Neural cell (in vitro differentiated cells): ENCODE data around the gene LIMCH1. TPM values are rescaled to one million over a fixed set of nuclear protein-coding genes. Genes with fewer than 3 reads are reported as not detected.

Experiments used
- H2AFZ ChIP-seq: fragments of 200-600, 300-800 bp; sonication (generic), shearing (Covaris generic); 2 replicates; pipeline ENCODE4 v1.6.0; 2014; ENCODE audit warnings: low read depth, mild to moderate bottlenecking, antibody characterized with exemption, low read length, moderate library complexity
- H3F3A ChIP-seq: fragments of 200-600 bp; shearing (Covaris generic); 2 replicates; pipeline ENCODE4 v1.6.1; 2016; ENCODE audit warnings: mild to moderate bottlenecking, moderate library complexity, mixed read lengths, antibody characterized with exemption, low read length; ENCODE audit not compliant: insufficient read depth, poor library complexity, severe bottlenecking
- H3K27ac ChIP-seq: fragments of 200-600, 300-800 bp; sonication (generic), shearing (Covaris generic); 2 replicates; pipeline ENCODE4 v1.5.1; 2014; ENCODE audit warnings: mild to moderate bottlenecking, low read length, moderate library complexity
- H3K27me3 ChIP-seq: fragments of 300-800, 200-600 bp; sonication (generic), shearing (Covaris generic); 2 replicates; pipeline ENCODE4 v1.6.0; 2014; ENCODE audit warnings: mild to moderate bottlenecking, low read depth, low read length, moderate library complexity; ENCODE audit not compliant: insufficient read depth
- H3K36me3 ChIP-seq: fragments of 300-800, 200-600 bp; sonication (generic), shearing (Covaris generic); 2 replicates; pipeline ENCODE4 v1.5.1; 2014; ENCODE audit warnings: mild to moderate bottlenecking, antibody characterized with exemption, low read length, moderate library complexity; ENCODE audit not compliant: insufficient read depth
- H3K4me2 ChIP-seq: fragments of 300-800, 200-600 bp; sonication (generic), shearing (Covaris generic); 2 replicates; pipeline ENCODE4 v1.6.0; 2014; ENCODE audit warnings: mild to moderate bottlenecking, low read length
- H3K4me3 ChIP-seq: fragments of 300-800, 200-600 bp; sonication (generic), shearing (Covaris generic); 2 replicates; pipeline ENCODE4 v1.5.1; 2014; ENCODE audit warnings: mild to moderate bottlenecking, low read length, moderate library complexity
- H3K79me2 ChIP-seq: fragments of 200-600 bp; shearing (Covaris generic); replicated peaks from 2 replicates; pipeline ENCODE4 v1.6.0; 2014; ENCODE audit warnings: mild to moderate bottlenecking, low read length, moderate library complexity; ENCODE audit not compliant: insufficient read depth
- H3K9ac ChIP-seq: fragments of 300-800, 200-600 bp; sonication (generic), shearing (Covaris generic); 2 replicates; pipeline ENCODE4 v1.6.1; 2016; ENCODE audit warnings: mild to moderate bottlenecking, low read length, mixed read lengths
- H3K9me2 ChIP-seq: fragments of 200-600 bp; shearing (Covaris generic); 2 replicates; pipeline ENCODE4 v1.6.1; 2016; ENCODE audit warnings: mild to moderate bottlenecking, low read length, mixed read lengths; ENCODE audit not compliant: insufficient read depth
- H3K9me3 ChIP-seq: fragments of 200-600, 300-800 bp; sonication (generic), shearing (Covaris generic); 2 replicates; pipeline ENCODE4 v1.6.1; 2016; ENCODE audit warnings: mild to moderate bottlenecking, mixed run types, low read length, moderate library complexity, mixed read lengths
- H4K20me1 ChIP-seq: fragments of 200-600 bp; shearing (Covaris generic); 2 replicates; pipeline ENCODE4 v1.6.1; 2016; ENCODE audit warnings: mild to moderate bottlenecking, mixed run types; ENCODE audit not compliant: insufficient read depth
- CTCF ChIP-seq: fragments of 450-650 bp; IDR thresholded peaks from 2 replicates; pipeline ENCODE4 v1.5.1; 2014; ENCODE audit warnings: antibody characterized with exemption, mild to moderate bottlenecking, moderate library complexity; ENCODE audit not compliant: poor library complexity, severe bottlenecking
- EP300 ChIP-seq: fragments of 450-650 bp; conservative IDR thresholded peaks from 2 replicates; pipeline ENCODE4 v1.6.1; 2014; ENCODE audit warnings: antibody characterized with exemption, mild to moderate bottlenecking, moderate library complexity; ENCODE audit not compliant: poor library complexity, severe bottlenecking
- EZH2 ChIP-seq: fragments of 200-600, 300-800 bp; shearing (Covaris generic), sonication (generic); IDR thresholded peaks from 2 replicates; pipeline ENCODE4 v1.6.1; 2014; ENCODE audit warnings: antibody characterized with exemption, low read length, borderline replicate concordance, mild to moderate bottlenecking; ENCODE audit not compliant: insufficient read depth, poor library complexity, severe bottlenecking
- MXI1 ChIP-seq: fragments of 450-650 bp; conservative IDR thresholded peaks from 2 replicates; pipeline ENCODE4 v1.6.1; 2014; ENCODE audit warnings: antibody characterized with exemption, mild to moderate bottlenecking; ENCODE audit not compliant: poor library complexity, severe bottlenecking
- POLR2AphosphoS5 ChIP-seq: IDR thresholded peaks from 2 replicates; pipeline ENCODE4 v1.6.1; 2012
- RAD21 ChIP-seq: fragments of 450-650 bp; conservative IDR thresholded peaks from 2 replicates; pipeline ENCODE4 v1.6.1; 2014; ENCODE audit warnings: antibody characterized with exemption, mild to moderate bottlenecking, moderate library complexity
- REST ChIP-seq: IDR thresholded peaks from 2 replicates; pipeline ENCODE4 v1.6.1; 2012; ENCODE audit warnings: borderline replicate concordance
- SMC3 ChIP-seq: fragments of 450-650 bp; conservative IDR thresholded peaks from 2 replicates; pipeline ENCODE4 v1.6.1; 2014; ENCODE audit warnings: antibody characterized with exemption, mild to moderate bottlenecking, moderate library complexity; ENCODE audit not compliant: poor library complexity
- TAF1 ChIP-seq: IDR thresholded peaks from 2 replicates; pipeline ENCODE4 v1.6.1; 2012; ENCODE audit warnings: low read depth
- polyA plus RNA-seq: library from polyadenylated mRNA; depleted of rRNA; stranded (reverse); fragments of >200 nt; gene quantifications from 2 replicates; pipeline ENCODE4 v1.2.3, GENCODE V29; 2014

The LIMCH1 gene
- polyA plus RNA-seq, 1 donor from 2014 or later, result 9.1 TPM

- Histone ChIP-seq H4K20me1 (no peaks in the 10 kb centered on the region), H3K79me2 (no peaks in the 10 kb centered on the region), H3K36me3 (no peaks in the 10 kb centered on the region), H2AFZ (no peak overlapping the region), H3F3A (no peaks in the 10 kb centered on the region), H3K9me2 (no peaks in the 10 kb centered on the region), H3K9me3 (no peaks in the 10 kb centered on the region), H3K4me3 (no peak overlapping the region), H3K9ac (no peak overlapping the region), H3K27ac (no peak overlapping the region), H3K27me3 (no peaks in the 10 kb centered on the region), H3K4me2 (no peak overlapping the region)
- no peak for TF ChIP-seq REST
- no peak for TF ChIP-seq CTCF
- TF ChIP-seq EP300, result no peak
- no peak for TF ChIP-seq SMC3
Measured at GRCh38 chr4:41658163-41658562, 120.2 kb downstream of the LIMCH1 start.

GRCh38 chr4:41660352-41660751, 122.4 kb downstream of the LIMCH1 start:
- no peak overlapping the region for H2AFZ ChIP-seq
- TF ChIP-seq EZH2 (no peak), TAF1 (no peak)
- no peaks in the 10 kb centered on the region for H4K20me1 ChIP-seq
- H3K9me3 ChIP-seq, result no peaks in the 10 kb centered on the region
- H3K9me2 ChIP-seq, result no peaks in the 10 kb centered on the region
- H3K27ac ChIP-seq, result no peak overlapping the region
- H3K27me3 ChIP-seq, result no peaks in the 10 kb centered on the region
- no peaks in the 10 kb centered on the region for H3K79me2 ChIP-seq
- H3K9ac ChIP-seq, result no peak overlapping the region
- no peak overlapping the region for H3K4me2 ChIP-seq
- H3F3A ChIP-seq, result no peaks in the 10 kb centered on the region
- H3K4me3 ChIP-seq, result no peak overlapping the region
- H3K36me3 ChIP-seq, result no peaks in the 10 kb centered on the region

- Histone ChIP-seq H3K9me3 (no peaks in the 10 kb centered on the region), H3K27me3 (no peaks in the 10 kb centered on the region), H3K9me2 (no peaks in the 10 kb centered on the region), H3K27ac (no peak overlapping the region), H3K79me2 (no peaks in the 10 kb centered on the region), H3F3A (no peaks in the 10 kb centered on the region), H4K20me1 (no peaks in the 10 kb centered on the region), H3K9ac (no peak overlapping the region), H3K4me3 (no peak overlapping the region), H3K4me2 (no peak overlapping the region), H2AFZ (no peak overlapping the region), H3K36me3 (no peaks in the 10 kb centered on the region)
- TF ChIP-seq POLR2AphosphoS5, result no peak
- peak; percentile 94 for TF ChIP-seq SMC3
- peak; percentile 91 for TF ChIP-seq CTCF
- no peak for TF ChIP-seq TAF1
- TF ChIP-seq MXI1, result no peak
- TF ChIP-seq EZH2, result no peak
- TF ChIP-seq REST, result no peak
- TF ChIP-seq RAD21, result peak; percentile 92
- TF ChIP-seq EP300, result no peak
Measured at GRCh38 chr4:41661442-41662076, 123.6 kb downstream of the LIMCH1 start.
